Stimulated activated naive CD8-positive, alpha-beta T cell treated with anti-CD3 and anti-CD28 coated beads, Interleukin-15, amount 100 ng/mL, for 72 hours (primary cell): ENCODE measurements around the gene B4GAT1.

ENCODE experiments used
- ATAC-seq: fragments of 150-1000 bp; cut with Tn5 transposase; 2 replicates; pipeline ENCODE4 v1.10.0; 2021; ENCODE audit warnings: mild to moderate bottlenecking, moderate library complexity
- DNase-seq, 2 donors: peaks; one replicate each; pipeline ENCODE4 v3.0.0; 2021 to 2022
- H3K27ac Mint-ChIP-seq, 2 donors: one replicate each; pipeline ENCODE4 v1.8.0; 2022; ENCODE audit warnings: mild to moderate bottlenecking in 2 of 2, mixed read lengths in 2 of 2, moderate library complexity in 2 of 2
- H3K27me3 Mint-ChIP-seq: one replicate; pipeline ENCODE4 v1.8.0; 2022; ENCODE audit warnings: mixed read lengths
- H3K4me1 Mint-ChIP-seq: one replicate; pipeline ENCODE4 v1.8.0; 2022; ENCODE audit warnings: mild to moderate bottlenecking, mixed read lengths
- H3K4me3 Mint-ChIP-seq, 2 donors: one replicate each; pipeline ENCODE4 v1.8.0; 2022; ENCODE audit warnings: mild to moderate bottlenecking in 2 of 2, mixed read lengths in 2 of 2, moderate library complexity in 1 of 2
- H3K9me3 Mint-ChIP-seq, 2 donors: one replicate each; pipeline ENCODE4 v1.8.0; 2022; ENCODE audit warnings: mixed read lengths in 2 of 2

Gene B4GAT1

GRCh38 chr11:66333896-66334604 is 13.4 kb downstream of the B4GAT1 start:
- Mint-ChIP-seq H3K4me3 (no peak overlapping the region), H3K9me3 (no peaks in the 10 kb centered on the region), H3K4me1 (peaks cover 43% of the 10 kb centered on the region), H3K27ac (no peak overlapping the region), H3K27me3 (no peaks in the 10 kb centered on the region)
- no peak for ATAC-seq
- DNase-seq = no peak

GRCh38 chr11:66333220-66333877 is 14.1 kb downstream of the B4GAT1 start:
- Mint-ChIP-seq H3K4me1 (peaks cover 44% of the 10 kb centered on the region), H3K4me3 (no peak overlapping the region), H3K27me3 (no peaks in the 10 kb centered on the region), H3K9me3 (no peaks in the 10 kb centered on the region), H3K27ac (no peak overlapping the region)
- DNase-seq (no peak), ATAC-seq (no peak)

GRCh38 chr11:66332371-66333219 is 14.8 kb downstream of the B4GAT1 start:
- Mint-ChIP-seq H3K9me3 (no peaks in the 10 kb centered on the region), H3K27ac (no peak overlapping the region), H3K4me1 (peaks cover 45% of the 10 kb centered on the region), H3K27me3 (no peaks in the 10 kb centered on the region), H3K4me3 (no peak overlapping the region)
- DNase-seq = no peak
- no peak for ATAC-seq

GRCh38 chr11:66331542-66332370 is 15.7 kb downstream of the B4GAT1 start:
- ATAC-seq (no peak), DNase-seq (no peak)
- Mint-ChIP-seq H3K27me3 (no peaks in the 10 kb centered on the region), H3K4me1 (peaks cover 45% of the 10 kb centered on the region), H3K4me3 (no peak overlapping the region), H3K27ac (no peak overlapping the region), H3K9me3 (no peaks in the 10 kb centered on the region)

- Mint-ChIP-seq H3K4me1 (peaks cover 45% of the 10 kb centered on the region), H3K9me3 (no peaks in the 10 kb centered on the region), H3K27me3 (no peaks in the 10 kb centered on the region), H3K4me3 (no peak overlapping the region), H3K27ac (no peak overlapping the region)
- no peak for DNase-seq
- no peak for ATAC-seq
Observed at GRCh38 chr11:66330931-66331330, 16.5 kb downstream of the B4GAT1 start.

- Mint-ChIP-seq H3K27ac (no peak overlapping the region), H3K4me1 (peaks cover 50% of the 10 kb centered on the region), H3K27me3 (no peaks in the 10 kb centered on the region), H3K9me3 (no peaks in the 10 kb centered on the region), H3K4me3 (peak overlapping the region in 1 of 2 donors; percentile 58)
- ATAC-seq (no peak), DNase-seq (no peak)
Observed at GRCh38 chr11:66329165-66329673, 18.2 kb downstream of the B4GAT1 start.

- peaks cover 56% of the 10 kb centered on the region for H3K4me1 Mint-ChIP-seq
- peak; percentile 87 for ATAC-seq
- peak; percentile 82 to 90 for DNase-seq
- H3K9me3 Mint-ChIP-seq = peaks cover 0 to 3% of the 10 kb centered on the region in 2 donors
- H3K27me3 Mint-ChIP-seq = no peaks in the 10 kb centered on the region
- H3K4me3 Mint-ChIP-seq = peak overlapping the region; percentile 58 to 63
- H3K27ac Mint-ChIP-seq = peak overlapping the region; percentile 22 to 69
Observed at GRCh38 chr11:66328302-66329144, 18.9 kb downstream of the B4GAT1 start.

- DNase-seq = peak in 1 of 2 donors; percentile 46
- ATAC-seq = peak; percentile 56
- H3K4me1 Mint-ChIP-seq = peaks cover 56% of the 10 kb centered on the region
- no peak overlapping the region for H3K4me3 Mint-ChIP-seq
- peak overlapping the region; percentile 13 to 22 for H3K27ac Mint-ChIP-seq
- peaks cover 0 to 6% of the 10 kb centered on the region in 2 donors for H3K9me3 Mint-ChIP-seq
- H3K27me3 Mint-ChIP-seq = no peaks in the 10 kb centered on the region
Observed at GRCh38 chr11:66328031-66328301, 19.5 kb downstream of the B4GAT1 start.

GRCh38 chr11:66327171-66328030 is 20.0 kb downstream of the B4GAT1 start:
- peak overlapping the region; percentile 10 to 24 for H3K4me3 Mint-ChIP-seq
- H3K27ac Mint-ChIP-seq = peak overlapping the region; percentile 13 to 22
- ATAC-seq = no peak

GRCh38 chr11:66326261-66327111 is 20.9 kb downstream of the B4GAT1 start:
- DNase-seq (peak in 1 of 2 donors; percentile 62), ATAC-seq (peak; percentile 63)
- peaks cover 0 to 6% of the 10 kb centered on the region in 2 donors for H3K9me3 Mint-ChIP-seq
- H3K27me3 Mint-ChIP-seq = no peaks in the 10 kb centered on the region
- H3K27ac Mint-ChIP-seq = peak overlapping the region; percentile 75 to 85
- H3K4me1 Mint-ChIP-seq = peaks cover 68% of the 10 kb centered on the region
- H3K4me3 Mint-ChIP-seq = peak overlapping the region; percentile 32 to 75

More at GRCh38 chr11:66327171-66328030, 20.0 kb downstream of the B4GAT1 start:
- peaks cover 0 to 6% of the 10 kb centered on the region in 2 donors for H3K9me3 Mint-ChIP-seq
- H3K4me1 Mint-ChIP-seq = peaks cover 59% of the 10 kb centered on the region
- DNase-seq = no peak
- H3K27me3 Mint-ChIP-seq = no peaks in the 10 kb centered on the region

- Mint-ChIP-seq H3K27ac (no peak overlapping the region), H3K4me3 (no peak overlapping the region)
Observed at GRCh38 chr11:66325263-66325671, 22.2 kb downstream of the B4GAT1 start.

GRCh38 chr11:66324664-66325063 is 22.8 kb downstream of the B4GAT1 start:
- no peaks in the 10 kb centered on the region for H3K27me3 Mint-ChIP-seq
- H3K9me3 Mint-ChIP-seq = peaks cover 4 to 6% of the 10 kb centered on the region in 2 donors
- ATAC-seq (no peak), DNase-seq (no peak)
- H3K27ac Mint-ChIP-seq = no peak overlapping the region
- peaks cover 74% of the 10 kb centered on the region for H3K4me1 Mint-ChIP-seq
- H3K4me3 Mint-ChIP-seq = no peak overlapping the region

More at GRCh38 chr11:66325263-66325671, 22.2 kb downstream of the B4GAT1 start:
- Mint-ChIP-seq H3K9me3 (peaks cover 1 to 6% of the 10 kb centered on the region in 2 donors), H3K4me1 (peaks cover 68% of the 10 kb centered on the region), H3K27me3 (no peaks in the 10 kb centered on the region)
- DNase-seq (no peak), ATAC-seq (no peak)

GRCh38 chr11:66323684-66324083 is 23.7 kb downstream of the B4GAT1 start:
- H3K9me3 Mint-ChIP-seq = peaks cover 6 to 10% of the 10 kb centered on the region in 2 donors
- H3K4me1 Mint-ChIP-seq = peaks cover 79% of the 10 kb centered on the region
- no peak overlapping the region for H3K27ac Mint-ChIP-seq
- DNase-seq (no peak), ATAC-seq (no peak)
- no peak overlapping the region for H3K4me3 Mint-ChIP-seq
- H3K27me3 Mint-ChIP-seq = no peaks in the 10 kb centered on the region
